HG02973 (cell line): ENCODE results near the gene PARD6B.
"Not testable (repeated sequence)": the region's sequence is repeated elsewhere in the genome, so short reads cannot be mapped to it uniquely, and the experiment has no call there.

ENCODE experiments used
- ATAC-seq: cut with Tn5 transposase; IDR thresholded peaks from one replicate; pipeline ENCODE4 v1.9.1; 2021; ENCODE audit warnings: moderate library complexity; ENCODE audit not compliant: unreplicated experiment

Gene PARD6B

GRCh38 chr20:50794846-50795634 lies 63.7 kb downstream of the PARD6B start, which contains the start of gene BCAS4:
BCAS4 (plus strand) TSS chr20:50795061; CDS start chr20:50795084, 23 bp downstream.
- peak; percentile 53 for ATAC-seq

DNA sequence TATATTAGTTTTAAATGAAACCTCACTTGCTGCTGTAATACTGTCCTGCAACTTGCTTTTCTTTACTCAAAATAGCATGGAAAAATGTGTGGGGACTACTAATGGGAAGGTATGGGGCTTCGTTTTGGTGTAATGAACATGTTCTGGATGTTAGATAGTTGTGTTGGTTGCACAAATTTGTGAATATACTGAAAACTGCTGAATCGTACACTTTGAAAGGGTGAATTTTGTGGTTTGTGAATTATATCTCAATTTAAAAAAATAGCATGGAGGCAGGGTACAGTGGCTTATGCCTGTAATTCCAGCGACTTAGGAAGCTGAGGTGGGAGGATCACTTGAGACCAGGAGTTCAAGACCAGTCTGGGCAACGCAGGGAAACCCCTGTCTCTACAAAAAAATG lies 65.8 kb downstream of the PARD6B start:
- no peak for ATAC-seq

DNA sequence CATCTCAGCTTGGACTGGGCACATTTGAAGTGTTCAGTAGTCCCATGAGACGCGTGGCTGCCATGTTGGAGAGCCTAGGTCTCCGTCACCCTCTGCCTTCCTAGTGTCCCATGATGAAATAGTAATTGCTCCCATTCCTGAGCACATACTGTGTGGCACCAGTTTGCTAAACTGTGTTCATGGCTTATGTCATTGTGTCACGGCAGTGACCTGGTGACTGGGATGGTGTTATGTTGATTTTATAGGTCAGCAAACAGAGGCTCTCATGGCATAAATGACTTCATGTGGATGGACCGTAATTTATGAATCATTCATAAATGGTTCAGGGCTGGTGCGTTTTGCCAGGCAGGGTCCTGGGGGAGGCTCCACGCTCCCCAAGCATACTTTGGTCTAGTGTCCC lies 67.3 kb downstream of the PARD6B start:
- no peak for ATAC-seq

DNA sequence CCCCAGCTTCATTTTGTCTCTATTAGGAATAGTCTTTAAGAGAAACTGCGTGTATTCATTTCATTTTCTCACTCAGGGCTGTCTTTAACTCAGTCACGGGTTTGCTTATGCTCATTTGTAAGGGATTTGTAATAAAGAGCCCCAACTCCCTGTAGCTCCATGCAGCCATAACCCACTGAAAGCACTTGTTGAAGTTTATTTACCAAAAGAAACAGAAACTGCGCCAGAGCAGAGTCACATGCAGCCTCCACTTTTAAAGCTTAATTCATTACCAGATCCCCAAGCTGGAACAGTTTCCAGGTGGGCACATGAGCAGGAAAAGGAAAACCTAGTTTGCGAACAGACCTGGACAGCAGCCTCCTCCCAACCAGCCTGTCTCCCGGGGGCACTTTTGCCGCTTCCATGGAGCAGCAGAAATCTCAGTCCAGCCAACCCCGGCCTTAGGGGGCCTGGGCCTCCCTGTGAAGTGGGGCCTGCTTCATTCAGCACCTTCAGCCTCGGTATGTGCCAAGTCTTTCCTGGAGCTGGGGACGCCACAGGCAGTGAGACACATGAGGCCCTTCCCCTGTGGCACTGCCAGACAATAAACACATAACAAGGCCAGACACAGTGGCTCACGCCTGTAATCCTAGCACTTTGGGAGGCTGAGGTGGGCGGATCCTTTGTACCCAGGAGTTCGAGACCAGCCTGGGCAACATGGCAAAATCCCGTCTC lies 68.0 kb downstream of the PARD6B start:
- no peak for ATAC-seq

DNA sequence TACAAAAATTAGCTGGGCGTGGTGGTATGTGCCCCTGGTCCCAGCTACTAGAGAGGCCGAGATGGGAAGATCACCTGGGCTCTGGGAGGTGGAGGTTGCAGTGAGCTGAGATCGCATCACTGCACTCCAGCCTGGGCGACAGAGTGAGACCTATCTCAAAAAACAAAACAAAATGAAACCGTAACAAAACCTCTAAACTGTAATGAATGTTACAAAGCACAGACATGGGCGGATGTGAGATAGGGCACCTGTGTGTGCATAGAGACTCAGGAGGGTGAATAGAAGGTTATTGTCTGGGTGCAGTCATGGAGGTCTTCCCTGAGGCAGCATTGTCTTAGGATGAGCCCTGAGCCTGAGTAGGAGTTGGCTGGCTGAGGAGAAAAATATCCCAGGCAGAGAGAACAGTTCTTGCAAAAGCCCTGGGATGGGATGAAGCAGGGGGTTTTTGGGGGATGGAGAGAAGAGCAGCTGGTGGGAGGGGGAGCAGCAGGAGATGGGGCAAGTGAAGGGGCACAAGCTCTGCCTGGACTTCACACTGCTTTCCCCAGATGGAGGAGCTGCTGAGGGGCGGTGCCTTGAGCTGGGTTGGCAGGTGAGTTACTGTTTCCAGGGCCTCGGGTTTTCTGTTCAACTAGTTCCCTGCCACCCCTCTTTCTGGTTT lies 68.6 kb downstream of the PARD6B start:
- peak; percentile 41 for ATAC-seq

DNA sequence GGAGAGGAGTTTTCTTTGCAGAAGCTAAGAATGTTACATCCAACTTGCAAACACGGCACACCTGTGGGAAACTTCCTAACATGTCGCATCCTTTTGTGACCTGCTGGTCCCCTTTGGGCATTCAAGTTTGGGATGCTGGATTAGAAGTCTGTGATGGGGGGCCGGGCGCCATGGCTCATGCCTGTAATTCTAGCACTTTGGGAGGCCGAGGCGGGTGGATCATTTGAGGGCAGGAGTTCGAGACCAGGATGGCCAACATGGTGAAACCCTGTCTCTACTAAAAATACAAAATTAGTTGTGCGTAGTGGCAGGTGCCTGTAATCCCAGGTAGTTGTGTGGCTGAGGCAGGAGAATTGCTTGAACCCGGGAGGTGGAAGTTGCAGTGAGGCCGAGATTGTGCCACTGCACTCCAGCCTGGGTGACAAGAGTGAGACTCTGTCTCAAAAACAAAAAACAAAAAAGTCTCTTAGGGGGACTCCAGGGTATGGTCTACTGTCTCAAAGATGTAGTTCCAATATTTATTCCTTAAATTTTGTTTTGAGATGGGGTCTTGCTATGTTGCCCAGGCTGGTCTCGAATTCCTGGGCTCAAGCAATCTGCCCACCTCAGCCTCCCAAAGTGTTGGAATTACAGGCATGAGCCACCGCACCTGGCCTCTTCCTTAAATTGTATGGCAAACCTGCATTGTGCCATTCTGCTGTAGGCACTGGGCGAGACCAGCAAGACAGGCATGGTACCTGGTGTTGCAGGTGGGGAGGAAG lies 69.8 kb downstream of the PARD6B start:
- not testable (repeated sequence) for ATAC-seq

DNA sequence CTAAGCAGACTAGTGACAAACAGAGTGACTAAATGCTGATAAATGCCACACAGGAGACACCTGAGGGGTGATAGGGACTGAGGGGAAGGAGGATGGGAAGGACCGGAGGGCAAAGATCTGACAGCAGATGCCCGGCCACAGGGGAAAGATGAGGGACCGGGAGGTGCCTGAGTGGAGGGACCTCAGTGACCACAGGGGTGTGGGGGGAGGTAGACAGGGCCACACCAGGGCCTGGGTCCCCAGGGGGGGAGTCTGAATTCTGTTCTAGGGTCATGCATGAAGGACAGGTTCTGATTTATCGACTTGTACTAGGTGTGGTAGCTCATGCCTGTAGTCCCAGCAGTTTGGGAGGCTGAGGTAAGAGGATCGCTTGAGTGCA lies 70.4 kb downstream of the PARD6B start:
- no peak for ATAC-seq

GRCh38 chr20:50802289-50802688 lies 70.9 kb downstream of the PARD6B start:
- ATAC-seq = no peak

- ATAC-seq = no peak
These were observed 73.3 kb downstream of the PARD6B start for GRCh38 chr20:50804437-50805348.

DNA sequence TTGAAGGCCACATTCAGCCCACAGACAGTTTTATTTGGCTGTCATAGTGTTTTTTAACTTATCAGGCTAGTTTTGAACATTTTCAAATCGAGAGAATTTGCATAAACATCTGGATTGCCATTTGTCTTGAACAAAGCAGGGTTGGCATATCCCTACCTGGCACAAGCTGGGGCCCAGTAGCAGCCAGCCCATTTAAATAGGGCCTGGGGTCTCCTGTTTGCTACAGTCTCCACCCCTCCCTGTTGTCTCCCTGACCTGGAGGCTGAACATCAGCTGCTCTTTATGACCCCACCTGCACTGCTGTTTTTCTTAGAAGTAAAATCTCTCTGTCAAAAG lies 73.9 kb downstream of the PARD6B start:
- no peak for ATAC-seq

DNA sequence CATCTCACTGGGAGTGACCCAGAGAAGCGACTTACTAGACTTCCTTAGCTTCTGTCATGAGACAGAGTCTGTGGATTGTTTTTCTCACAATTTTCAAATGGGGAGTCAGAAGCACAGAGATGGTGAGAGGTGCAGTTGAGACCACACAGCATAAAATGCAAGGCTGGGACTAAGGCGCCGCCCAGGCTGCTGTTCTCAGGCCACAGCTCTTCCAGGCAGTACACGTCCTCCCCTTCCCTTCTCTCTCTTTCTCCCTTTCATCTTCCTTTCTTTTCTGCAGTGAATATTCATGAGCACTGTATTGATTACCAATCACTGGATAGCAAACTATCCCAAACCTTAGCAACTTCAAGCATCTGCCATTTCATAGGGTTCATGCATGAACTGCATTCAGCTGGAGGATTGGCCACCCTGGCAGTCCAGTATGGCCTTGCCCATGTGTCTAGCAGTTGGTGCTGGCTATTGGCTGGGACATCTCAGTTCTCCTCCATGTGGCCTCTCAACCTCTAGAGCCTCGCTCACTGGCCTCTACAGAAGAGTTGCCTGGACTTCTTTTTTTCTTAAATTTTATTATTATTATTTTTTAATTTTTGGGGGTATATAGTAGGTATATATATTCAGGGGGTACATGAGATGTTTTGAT lies 74.9 kb downstream of the PARD6B start:
- ATAC-seq = no peak
